C4-2B (cell line): Measurements from ENCODE around the gene IKZF2.

Source experiments
- ZFX ChIP-seq: fragments of 450-650 bp; IDR thresholded peaks from 2 replicates; pipeline ENCODE4 v1.6.1; 2017
- TF ChIP-seq, protein P1 (sequence below): fragments of 450-650 bp; conservative IDR thresholded peaks from 2 replicates; pipeline ENCODE4 v1.5.1; 2017; ENCODE audit warnings: mild to moderate bottlenecking

- TF ChIP-seq ZFX: no peak
- TF ChIP-seq, protein P1, sequence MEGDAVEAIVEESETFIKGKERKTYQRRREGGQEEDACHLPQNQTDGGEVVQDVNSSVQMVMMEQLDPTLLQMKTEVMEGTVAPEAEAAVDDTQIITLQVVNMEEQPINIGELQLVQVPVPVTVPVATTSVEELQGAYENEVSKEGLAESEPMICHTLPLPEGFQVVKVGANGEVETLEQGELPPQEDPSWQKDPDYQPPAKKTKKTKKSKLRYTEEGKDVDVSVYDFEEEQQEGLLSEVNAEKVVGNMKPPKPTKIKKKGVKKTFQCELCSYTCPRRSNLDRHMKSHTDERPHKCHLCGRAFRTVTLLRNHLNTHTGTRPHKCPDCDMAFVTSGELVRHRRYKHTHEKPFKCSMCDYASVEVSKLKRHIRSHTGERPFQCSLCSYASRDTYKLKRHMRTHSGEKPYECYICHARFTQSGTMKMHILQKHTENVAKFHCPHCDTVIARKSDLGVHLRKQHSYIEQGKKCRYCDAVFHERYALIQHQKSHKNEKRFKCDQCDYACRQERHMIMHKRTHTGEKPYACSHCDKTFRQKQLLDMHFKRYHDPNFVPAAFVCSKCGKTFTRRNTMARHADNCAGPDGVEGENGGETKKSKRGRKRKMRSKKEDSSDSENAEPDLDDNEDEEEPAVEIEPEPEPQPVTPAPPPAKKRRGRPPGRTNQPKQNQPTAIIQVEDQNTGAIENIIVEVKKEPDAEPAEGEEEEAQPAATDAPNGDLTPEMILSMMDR: no peak
These were observed 43.7 kb downstream of the IKZF2 start for GRCh38 chr2:213107728-213108127.
